Measurements from ENCODE around the gene LILRB3.
"Not testable (repeated sequence)": the region's sequence is repeated elsewhere in the genome, so short reads cannot be mapped to it uniquely, and the experiment has no call there.

Gene LILRB3

DNA sequence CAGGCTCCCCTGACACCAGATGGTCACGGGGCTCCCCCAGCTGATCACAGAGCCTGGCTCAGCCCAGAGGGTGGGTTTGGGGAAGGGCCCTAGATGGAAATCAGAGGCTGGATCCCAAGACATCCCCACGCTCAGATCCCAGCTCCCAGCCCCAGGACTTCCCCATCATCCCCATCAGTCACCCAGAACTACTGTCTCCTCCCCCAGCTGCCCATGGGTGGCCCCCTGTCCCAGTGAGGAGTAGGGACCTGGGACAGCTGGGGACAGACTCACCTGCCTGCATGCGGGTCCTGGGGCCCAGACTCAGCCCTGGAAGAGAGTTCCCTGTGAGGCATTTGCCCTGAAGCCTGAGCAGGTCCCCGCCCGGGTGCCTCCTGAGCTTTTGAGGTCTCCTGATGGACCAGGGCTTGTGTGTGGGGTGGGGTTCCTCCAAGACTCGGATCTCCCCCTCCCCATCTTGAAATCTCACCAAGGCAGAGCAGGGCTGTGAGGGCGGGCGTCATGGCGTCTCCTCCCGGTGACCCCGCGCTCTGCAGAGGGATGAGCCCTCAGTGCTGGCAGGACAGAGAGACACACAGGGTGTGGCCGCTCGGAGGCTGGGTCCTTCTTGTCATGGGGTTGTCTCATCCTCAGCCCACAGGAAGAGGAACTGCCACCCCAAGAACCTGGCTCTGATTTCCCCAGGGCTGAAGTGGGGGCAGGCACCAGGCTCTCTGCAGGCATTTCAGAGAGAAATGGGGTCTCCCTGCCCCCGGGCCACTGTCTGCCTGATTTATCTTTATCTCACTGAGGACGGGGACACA is at the start of gene LILRB3:
Gene LILRB3 (minus strand): TSS at position 534 of the 803 bp plus-strand sequence. CDS start 31 bp downstream, at position 503.
- not testable (repeated sequence) for DNase-seq (ENCODE audit: low read depth in 2 of 2)

DNA sequence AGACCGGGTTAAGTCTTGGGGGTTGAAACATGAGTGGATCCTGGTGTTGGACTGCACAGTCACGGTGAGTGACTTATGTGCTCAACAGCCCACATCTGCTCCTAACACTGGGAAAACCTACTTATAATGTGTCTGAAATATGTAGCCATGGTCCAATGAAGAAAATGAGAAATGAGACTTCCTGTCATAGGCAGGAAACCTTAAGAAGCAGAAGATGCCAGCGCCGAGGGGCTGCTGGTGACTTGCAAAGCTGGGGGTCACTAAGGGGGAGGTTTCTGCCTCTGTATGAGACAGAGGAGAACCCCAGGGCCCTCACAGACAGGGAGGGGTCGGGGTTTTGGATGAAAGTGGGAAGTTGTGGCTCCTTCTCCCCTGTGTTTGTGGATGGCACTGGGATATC is 49.4 kb upstream of the LILRB3 start:
- not testable (repeated sequence) for DNase-seq (ENCODE audit: low read depth in 2 of 2)

DNA sequence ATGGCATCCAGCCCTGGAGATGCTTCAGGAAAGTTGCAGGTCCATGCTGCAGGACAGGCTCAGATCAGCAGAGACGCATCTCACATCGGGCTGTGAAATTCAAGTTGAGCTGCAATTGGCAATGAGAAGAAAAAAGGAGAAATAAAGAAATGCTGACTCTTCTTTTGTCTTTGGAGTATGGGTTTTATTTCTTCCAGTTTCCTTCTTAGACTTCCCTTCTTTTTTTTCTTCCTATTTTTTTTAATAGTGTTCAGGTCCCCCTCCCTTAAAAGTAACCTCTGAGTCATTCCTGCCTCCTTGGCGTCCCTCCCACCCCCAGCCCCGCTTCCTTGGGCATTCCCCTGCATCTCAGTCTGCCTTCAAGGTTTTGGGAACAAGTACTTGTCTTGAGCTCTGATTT is 48.8 kb upstream of the LILRB3 start:
- not testable (repeated sequence) for DNase-seq (ENCODE audit: low read depth in 2 of 2)

DNA sequence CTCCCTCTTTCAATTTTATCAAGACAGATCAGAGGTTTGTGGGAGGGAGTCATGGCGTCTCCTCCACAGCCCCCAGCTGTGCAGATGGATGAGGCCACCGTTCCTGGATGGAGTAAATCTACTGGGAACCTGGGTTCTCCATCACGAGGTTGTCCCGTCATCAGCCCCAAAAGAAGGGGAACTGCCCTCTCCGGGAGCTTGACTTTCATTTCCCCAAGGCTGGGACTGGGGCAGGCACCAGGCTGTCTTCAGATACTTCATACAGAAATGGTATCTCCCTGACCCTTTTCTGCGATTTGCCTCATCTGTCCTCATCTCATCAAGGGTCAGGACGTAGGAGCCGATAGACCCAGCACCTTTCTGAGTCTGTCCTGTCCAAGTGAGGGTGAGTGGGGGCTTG is 48.3 kb upstream of the LILRB3 start:
- no peak for DNase-seq (ENCODE audit: low read depth in 2 of 2)

DNA sequence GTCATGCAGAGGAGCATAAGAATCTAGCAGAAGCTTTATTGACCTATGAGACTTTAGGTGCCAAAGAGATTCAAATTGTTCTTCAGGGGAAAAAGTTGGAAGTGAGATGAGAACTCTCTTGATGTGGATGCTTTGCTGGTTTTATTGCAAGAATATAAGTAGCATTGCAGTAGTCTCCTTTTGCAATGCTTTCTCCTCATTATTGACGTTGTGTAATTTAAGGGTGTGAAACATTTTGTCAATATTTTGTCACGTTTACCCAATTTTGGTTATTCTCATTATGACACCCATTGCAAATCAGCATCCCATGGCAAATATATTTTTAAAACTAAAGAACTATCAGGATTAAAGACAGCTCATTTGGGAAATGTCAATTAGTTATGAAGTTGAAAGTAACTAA is 46.1 kb upstream of the LILRB3 start:
- no peak for DNase-seq (ENCODE audit: low read depth in 2 of 2)

DNA sequence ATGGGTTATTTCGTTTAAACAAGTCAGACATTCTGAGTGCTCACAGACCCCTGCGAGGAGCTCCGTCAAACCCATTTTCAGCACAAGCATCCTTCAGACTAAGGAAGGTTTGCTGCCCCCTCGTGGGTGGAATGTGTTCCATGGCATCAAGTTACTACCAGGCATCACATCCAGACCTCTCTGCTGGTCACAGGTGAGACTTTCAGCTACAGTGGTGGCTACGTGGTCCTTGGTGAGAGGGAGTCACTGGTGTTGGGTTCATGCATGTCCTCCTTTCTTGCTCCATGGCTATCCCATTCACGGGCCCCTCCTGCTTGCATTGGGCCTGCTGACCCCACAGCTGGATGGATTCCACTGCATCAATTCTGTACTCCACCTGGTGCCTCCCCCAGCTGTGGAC is 43.3 kb upstream of the LILRB3 start:
- peak; percentile 59 to 68 for DNase-seq (ENCODE audit: low read depth in 2 of 2)

DNA sequence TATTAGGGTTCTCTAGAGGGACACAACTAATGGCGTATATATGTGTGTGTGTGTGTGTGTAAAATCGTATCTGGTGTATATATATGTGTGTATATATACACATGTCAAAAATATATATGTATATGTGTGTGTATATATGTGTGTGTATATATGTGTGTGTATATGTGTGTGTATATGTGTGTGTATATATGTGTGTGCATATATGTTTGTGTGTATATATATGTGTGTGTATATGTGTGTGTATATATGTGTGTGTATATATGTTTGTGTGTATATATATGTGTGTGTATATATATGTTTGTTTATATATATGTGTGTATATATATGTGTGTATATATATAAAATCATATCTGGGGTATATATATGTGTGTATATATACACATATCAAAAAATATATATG is 39.7 kb upstream of the LILRB3 start:
- DNase-seq (ENCODE audit: low read depth in 2 of 2): no peak

DNA sequence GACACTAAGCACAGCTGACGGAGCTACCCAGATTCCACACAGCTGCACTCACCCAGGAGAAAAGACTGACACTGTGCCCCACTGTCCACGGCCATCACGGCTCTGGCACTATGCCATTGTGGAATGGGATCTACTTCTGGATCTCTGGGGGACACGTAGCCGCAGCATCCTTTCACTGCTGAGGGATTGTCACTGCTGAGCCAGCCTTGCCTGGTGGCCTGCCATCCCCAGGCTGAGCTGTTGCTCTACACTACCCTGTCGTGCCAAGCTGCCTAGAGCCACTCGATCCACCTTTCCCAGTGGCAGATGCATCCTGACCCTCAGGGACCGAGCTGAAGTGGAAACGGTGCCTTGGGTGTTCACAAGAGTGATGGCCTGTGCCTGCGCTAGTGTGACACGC is 39.3 kb upstream of the LILRB3 start:
- DNase-seq (ENCODE audit: low read depth in 2 of 2): no peak

DNA sequence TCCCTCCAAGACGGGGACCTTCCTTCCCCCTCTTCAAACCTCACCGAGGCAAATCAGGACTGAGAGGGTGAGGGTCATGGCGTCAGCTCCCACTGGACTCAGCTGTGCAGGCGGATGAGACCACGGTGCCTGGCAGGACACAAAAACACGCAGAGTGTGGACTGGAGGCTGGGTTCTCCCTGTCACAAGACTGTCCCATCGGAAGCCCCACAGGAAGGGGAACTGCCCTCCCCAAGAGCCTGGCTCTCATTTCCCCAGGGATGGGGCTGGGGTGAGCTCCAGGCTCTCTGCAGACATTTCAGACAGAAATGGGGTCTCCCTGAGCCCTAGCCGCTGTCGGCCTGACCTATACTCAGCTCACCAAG is 34.3 kb upstream of the LILRB3 start, which contains the start of gene LILRB5:
Gene LILRB5 (minus strand): TSS at position 158 of the 365 bp plus-strand sequence. CDS start 80 bp downstream, at position 78.
- DNase-seq (ENCODE audit: low read depth in 2 of 2): no peak

DNA sequence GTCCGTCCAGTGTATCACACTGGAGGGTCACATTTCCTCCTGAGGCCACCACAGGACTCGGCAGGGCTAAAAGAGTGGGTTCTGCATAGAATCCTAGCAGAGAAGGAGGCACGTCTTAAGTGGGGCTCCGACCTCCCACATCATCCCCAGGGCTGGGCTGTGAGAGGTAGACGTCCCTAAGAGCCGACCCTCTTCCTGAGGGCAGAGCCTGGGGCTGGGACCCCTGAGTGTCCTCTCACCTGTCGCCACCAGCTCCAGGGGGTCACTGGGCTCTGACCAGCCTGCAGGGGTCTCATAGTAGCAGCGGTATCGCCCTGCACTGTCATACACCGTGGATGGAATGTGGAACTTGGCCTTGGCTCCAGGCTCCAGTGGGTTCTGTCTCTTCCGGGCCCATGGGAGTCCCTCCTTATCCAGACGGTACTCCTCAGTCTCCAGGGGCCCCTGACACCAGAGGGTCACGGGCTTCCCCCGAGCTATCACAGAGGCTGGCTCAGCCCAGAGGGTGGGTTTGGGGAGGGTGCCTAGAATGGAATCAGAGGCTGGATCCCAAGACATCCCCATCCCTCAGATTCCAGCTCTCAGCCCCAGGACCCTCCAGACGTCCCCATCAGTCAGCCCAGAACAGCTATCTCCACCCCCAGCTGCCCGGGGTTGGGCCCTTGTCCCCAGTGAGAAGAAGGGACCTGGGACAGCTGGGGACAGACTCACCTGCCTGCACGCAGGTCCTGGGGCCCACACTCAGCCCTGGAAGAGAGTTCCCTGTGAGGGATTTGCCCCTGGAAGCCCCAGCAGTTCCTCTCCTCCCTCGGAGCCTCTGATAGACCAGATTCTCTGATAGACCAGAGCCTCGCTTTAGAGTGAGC is 33.7 kb upstream of the LILRB3 start:
- DNase-seq (ENCODE audit: low read depth in 2 of 2): no peak

DNA sequence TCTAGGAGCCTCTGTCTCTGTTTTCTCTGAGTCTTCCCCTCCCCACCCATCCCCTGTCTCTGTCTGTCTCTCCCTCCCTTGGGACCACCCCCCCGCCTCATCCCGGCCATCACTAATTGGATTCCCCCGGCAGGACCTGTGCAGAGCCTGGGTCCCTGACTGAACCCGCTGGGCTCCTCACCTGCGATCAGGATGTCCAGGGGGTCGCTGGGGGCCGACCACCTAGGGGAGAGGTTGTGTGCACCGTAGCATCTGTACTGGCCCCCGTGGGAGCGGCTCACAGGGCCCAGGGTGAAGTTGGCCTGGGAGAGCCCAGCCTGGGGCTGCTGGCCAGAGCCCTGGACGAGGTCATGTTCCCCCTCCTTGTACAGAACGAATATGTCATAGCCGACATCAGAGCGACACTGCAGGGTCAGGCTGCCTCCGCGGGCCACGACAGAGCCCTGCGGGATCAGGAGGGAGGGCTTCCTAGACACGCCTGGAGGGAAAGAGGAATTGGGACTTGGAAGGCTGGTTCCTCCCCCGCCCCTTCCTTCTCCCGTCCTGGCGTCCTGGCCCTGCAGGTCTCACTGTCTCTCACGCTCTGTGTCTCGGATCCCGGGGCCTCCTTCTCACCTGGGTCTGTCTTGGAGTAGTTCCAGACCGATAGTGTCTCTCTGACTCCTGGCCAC is 32.4 kb upstream of the LILRB3 start:
- DNase-seq (ENCODE audit: low read depth in 2 of 2): no peak

DNA sequence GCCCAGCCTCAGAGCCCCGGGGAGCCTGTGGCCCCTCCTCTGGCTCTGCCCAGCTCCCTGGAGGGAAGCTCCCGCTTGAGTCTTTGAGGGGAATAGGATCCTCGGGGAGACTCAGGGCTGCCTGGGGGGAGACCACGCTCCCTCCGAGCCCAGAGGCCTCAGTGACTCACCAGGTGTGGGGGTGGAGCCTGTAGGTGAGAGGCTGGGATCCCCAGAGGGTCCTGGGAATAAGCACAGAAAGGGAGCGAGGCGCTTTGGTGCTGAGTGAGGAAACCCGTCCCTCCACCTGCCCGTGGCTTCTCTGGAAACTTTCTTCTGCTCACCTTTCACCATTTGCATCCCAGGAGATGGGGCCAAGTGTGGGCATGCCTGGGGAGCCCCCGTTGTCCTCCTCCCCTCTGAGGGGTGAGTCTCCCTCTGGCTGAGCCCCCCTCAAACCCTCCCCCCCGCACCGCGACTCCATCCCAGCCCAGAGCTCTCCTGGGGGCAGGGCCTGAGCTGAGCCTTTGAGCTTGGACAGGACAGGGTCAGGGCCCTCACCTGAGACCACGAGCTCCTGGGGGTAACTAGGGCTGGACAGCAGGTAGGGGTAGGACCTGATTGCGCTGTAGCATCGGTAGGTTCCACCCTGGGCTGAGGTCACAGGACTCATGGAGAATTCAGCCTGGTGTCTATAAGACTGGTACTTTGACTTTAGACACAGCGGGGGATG is 31.5 kb upstream of the LILRB3 start:
- no peak for DNase-seq (ENCODE audit: low read depth in 2 of 2)

DNA sequence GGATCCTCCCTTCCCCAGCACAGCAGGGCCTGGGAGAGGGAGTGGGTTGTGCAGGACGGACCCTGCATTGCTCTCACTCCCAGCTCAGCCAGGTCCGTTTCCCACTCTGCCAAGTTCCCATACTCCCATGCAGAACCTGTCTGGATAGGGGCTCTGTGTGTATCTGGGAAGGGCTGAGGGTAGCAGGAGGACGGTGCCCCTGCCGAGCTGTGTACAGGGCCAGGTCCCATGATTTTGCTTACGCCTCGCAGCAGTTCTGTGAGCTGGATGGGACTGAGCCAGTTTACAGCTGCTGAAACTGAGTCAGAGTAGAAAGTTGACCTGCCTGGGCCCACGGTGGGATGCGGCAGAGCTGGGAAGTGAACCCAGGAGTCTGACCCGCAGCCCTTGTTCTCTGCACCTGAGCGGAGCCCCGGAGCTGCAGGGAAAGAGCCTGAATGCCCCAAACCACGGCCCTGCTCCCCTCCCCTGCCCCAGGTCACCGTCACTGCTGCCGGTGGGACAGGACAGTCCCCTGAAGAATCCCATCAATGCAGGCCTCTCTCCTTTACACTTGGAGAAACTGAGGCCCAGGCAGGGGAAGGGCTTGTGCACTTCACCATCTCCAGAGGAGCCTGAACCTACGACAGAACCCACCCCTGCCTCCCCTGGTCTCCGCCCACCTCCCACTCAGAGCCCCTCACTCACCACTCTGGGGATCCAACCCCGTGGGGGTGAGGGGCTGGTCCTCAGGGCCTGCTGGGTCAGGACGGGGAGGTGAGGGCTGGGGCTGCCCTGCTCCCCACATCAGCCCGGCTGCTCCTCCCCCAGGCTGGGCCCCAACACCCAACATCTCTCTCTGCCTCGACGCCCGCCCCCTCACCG is 30.8 kb upstream of the LILRB3 start:
- no peak for DNase-seq (ENCODE audit: low read depth in 2 of 2)

DNA sequence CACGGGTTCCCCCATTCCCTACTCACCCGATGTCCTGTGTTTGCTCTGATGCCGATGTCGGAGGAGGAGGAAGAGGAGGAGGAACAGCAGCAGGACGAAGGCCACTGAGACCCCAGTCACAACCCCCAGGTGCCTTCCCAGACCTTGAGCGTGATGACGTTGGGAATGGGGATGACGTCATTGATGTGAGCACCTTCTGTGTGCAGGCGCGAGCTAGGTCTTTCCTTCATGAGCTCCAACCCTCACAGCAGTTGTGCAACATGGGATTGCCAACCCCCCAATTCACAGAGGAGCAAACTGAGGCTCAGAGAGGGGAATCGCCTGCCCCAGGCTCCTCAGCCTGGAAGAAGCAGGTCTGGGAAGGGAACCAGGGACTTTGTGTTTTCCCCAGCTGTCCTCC is 30.0 kb upstream of the LILRB3 start:
- no peak for DNase-seq (ENCODE audit: low read depth in 2 of 2)

DNA sequence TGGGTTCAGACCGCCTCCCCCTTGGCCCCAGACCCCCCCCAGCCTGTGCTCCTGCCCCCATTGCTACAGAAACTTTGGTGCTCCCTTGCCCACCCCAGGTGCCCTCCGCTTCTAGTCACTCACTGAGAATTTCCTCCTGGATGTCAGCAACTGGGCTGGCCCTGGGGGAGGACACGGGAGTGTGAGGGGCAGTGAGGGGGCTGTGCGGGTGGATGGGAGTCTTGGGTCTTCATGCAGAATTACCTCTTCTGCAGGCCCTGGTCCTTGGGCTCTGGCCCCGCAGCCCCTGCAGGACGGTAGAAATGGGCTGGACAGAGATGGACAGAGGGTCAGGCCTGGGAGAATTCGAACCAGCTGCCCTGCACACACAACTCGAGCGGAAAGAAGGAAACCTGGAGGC is 29.4 kb upstream of the LILRB3 start:
- DNase-seq (ENCODE audit: low read depth in 2 of 2): no peak

DNA sequence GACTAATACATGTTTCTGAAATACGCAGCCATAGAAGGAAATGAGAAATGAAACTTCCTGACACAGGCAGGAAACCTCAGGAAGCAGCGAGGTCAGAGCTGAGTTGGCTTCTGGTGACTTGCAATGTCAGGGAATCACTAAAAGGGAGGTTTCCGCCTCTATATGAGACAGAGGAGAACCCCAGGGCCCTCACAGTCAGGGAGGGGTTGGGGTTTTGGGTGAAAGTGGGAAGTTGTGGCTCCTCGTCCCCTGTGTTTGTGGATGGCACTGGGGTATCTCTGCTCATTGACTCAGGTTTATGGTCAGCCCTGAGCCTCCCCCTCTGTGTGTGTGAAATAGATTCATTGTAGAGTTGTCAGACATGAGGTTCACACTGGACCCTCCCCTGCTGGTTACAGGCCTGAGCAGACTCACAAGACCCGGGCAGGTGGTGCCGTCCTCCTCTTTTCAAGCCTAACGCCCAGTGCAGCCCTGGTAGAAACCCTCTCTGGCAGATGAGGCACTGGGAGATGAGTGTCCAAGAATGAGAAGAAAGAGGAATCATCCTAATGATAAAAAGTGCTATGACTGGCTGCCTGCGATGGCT is 25.3 kb upstream of the LILRB3 start:
- DNase-seq (ENCODE audit: low read depth in 2 of 2): peak in 1 of 2 donors; percentile 53

DNA sequence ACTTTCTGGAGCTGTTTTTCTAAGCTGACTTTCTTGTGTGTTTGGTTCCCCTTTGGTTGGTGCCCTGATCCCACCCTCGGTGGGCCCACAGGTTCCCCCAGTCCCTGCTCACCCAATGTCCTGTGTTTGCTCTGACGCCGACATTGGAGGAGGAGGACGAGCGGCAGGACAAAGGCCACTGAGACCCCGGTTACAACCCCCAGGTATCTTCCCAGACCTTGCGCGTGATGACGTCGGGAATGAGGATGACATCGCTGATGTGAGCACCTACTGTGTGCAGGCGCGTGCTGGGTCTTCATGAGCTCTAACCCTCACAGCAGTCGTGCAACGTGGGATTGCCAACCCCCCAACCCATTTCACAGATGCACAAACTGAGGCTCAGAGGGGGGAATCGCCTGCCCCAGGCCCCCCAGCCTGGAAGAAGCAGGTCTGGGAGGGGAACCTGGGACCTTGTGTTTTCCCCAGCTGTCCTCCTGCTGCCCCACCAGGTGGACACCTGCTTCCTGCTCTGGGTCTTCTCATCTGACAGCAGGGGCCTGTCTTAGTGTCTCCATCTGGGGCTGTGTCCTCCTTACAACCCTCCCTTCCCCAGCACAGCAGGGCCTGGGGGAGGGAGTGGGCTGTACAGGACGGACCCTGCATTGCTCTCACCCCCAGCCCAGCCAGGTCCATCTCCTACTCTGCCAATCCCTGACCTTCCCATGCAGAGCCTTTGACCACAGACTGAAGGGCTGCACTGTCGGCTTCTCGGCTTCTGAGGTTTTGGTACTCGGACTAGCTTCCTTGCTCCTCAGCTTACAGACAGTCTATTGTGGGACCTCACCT is 24.5 kb upstream of the LILRB3 start:
- no peak for DNase-seq (ENCODE audit: low read depth in 2 of 2)

DNA sequence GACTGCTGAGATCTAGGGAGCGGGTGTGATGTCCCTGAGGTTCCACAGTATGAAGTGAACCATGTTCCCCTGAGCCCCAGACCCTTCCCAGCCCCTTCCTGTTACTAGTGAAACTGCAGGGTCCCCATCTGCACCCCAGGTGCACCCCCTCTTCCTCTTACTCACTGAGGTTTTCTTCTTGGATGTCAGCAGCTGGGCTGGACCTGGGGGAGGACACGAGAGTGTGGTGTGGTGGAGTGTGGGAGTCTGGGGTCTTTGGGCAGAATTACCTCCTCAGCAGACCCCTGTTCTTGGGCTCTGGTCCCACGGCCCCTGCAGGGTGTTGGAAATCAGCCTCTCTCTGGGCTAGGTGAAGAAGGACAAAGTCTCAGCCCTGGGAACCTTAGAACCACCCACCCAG is 23.1 kb upstream of the LILRB3 start:
- DNase-seq (ENCODE audit: low read depth in 2 of 2): no peak

DNA sequence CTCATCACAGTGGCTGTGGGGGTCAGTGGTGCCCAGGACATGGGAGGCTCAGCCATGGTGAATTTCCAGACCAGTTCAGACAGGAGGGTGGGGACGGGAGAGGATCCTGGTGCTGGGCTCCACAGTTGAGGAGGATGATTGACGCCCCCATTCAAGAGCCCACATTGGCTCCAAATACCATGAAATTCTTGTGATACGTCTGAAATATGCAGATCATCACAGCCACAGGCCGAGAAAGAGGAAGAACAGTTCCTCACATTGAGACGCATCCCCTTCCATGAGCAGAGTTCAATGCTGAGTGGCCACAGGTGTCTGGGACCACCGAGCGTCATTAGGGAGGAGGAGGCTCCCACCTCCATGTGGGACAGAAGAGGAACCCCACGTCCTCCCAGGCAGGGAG is 21.0 kb upstream of the LILRB3 start:
- DNase-seq (ENCODE audit: low read depth in 2 of 2): not testable (repeated sequence)
